Stimulated activated CD8-positive, alpha-beta memory T cell treated with anti-CD3 and anti-CD28 coated beads, Interleukin-12 subunit alpha, Interleukin-12 subunit beta, amount 100 ng/mL, for 24 hours (primary cell): ENCODE results near the gene STK25.
"Not testable (repeated sequence)": the region's sequence is repeated elsewhere in the genome, so short reads cannot be mapped to it uniquely, and the experiment has no call there.

Experiments
- DNase-seq: peaks from one replicate; pipeline ENCODE4 v3.0.0-alpha.2; 2020; ENCODE audit errors: extremely low read depth

STK25 gene

DNA sequence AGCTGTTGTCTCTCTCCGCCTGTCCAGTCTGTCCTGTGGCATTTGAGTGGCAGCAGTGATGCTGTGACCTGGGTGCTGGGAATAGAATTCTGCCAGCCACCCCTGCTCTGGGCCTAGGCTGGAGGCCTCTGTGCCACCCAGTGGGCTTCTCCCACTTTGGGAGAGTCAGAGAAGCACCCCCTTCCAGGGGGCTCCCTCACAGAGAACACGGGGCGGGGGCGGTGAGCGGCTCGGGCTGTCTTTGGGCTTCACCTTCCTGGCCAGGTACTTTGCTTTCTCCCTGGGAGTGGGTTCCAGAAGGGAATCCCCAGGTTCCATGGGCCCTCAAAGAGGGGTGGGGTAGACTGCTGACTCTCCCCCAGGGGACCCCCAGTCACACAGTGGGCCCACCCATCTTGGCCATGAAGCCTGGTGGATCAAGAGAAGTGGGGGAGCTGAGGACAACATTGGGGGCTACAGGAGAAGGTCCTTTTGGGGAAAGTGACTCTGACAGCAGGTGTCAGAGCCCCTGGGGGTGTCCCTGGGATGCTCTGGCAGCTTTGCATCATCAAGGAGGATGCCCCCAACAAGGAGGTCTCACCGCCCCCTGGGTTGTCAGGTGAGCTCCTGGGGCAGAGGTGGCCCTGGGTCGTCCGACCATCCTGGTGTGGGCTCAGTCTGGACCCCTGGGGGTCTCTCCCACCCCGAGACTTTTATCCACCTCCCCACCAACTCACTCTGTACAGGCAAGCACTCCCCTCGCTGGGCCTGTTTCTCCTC lies 31.4 kb upstream of the STK25 start:
- no peak for DNase-seq

DNA sequence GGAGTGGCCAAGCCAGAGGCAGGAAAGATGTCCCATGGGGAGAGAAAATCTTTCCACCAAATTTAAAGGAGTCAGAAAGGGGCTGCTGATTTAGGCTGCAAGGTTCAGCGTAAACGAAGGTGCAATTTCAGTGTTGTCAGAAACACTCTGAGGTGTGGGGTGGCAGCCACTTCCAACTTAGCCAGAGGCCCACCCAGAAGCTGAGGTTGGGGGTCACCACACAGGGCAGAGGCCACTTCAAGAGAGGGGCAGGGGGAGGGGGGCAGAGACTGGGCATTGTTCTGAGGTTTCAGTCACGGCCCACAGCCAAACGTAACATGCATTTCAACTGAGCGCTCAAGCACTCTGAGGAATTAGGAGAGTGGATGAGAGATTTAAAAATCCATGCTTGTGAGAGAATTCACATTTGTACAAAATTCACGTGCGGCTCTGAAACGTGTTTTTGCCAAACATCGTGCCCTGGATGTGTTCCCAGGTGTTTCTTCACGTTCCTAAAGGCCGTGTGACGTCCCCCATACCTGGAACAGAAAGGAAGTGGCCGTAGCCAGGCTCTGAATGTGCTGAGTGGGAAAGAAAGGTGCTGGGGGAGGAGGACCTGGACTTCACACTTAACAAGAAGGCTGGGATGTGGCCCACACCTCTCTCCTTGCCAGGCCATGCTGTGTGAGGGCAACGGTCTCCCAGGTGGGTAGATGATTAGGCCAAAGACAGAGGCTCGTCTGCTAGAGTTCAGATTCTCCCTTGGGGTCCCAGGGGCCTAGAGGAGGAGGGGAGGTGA lies 30.6 kb upstream of the STK25 start:
- DNase-seq = no peak

DNA sequence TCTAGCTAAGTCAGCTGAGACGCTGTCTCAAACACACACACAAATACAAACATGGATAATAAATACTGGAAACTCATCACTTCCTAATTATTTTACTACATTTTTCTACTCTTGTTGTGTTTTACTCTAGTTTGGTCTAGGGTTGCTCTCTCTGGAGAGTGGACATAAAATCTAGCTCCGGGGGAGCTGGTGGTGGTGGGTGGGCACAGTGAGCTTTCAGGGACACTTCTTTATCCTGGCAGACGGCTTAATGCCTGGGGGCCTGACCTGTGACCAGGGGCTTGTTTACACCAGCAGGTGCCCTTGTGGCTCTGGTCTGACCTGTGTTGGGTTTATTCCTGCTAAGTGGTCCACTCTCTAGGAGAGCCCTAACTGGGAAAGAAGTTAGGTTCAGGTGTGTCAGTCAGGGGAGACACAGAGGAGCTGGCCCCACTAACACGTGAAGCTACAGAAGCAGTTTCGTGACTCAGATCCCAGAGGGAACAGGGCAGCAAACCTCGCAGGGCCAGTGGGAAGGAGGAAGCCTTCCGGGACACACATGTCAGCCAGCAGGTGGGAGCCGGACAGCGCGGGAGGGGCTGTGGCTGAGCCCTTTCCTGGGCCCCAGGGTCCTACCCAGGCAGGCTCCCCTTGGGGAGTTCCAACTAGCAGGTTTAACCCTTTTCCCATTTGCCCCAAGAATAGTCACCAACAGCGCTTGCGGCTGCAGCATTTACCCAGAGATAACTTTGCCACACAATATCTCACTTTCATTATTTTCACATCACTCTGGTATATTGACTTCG lies 27.7 kb upstream of the STK25 start:
- no peak for DNase-seq

DNA sequence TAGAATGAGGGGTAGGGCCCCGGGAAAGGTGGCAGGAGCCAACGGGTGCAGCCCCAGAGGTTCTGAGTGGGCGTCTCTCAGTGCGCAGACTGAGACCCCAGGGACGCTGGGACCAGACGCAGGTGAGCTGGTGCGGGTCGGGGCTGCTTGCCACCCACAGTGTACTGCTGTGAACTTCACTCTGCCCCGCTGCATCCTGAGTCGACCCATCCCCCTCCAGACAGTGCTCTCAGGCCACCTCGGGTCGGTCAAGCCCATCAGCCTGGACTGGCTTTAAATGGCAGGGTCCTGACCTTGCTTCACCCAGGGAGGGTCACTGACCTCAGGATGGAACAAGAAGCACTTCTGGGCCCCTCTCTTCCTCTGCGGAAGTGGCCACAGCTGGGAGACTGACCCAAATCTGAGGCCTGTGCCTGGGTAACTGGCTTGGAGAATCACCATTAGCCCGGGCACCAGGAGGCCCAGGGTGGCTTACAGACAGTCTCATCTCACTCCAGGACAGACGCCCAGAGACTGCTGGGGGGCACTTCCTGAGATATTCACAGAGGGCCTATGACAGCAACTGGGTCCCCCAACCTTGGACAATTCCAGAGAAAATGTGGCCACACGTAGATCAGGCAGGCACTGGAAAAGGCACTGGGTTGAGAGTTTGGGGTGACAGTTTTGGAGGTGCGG lies 26.5 kb upstream of the STK25 start:
- no peak for DNase-seq

DNA sequence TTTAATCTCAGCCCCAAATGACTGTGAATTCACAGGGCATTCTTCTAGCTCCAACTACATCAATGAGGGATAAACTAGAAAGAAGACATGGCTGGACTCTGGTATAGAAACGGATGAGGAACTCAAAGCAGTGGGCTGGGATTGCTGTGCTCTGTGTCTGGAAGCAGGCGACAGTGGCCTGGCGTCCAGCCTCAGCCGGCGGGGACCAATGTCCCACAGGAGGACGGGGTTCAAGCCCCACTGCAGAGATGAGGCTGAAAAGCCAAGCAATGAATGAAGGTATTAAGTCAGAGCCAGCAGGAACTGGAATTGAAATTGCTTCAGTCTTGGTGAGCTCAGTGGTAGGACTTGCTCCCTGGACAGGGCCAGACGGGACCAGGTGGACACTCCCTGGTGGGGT lies 25.9 kb upstream of the STK25 start:
- DNase-seq = no peak

DNA sequence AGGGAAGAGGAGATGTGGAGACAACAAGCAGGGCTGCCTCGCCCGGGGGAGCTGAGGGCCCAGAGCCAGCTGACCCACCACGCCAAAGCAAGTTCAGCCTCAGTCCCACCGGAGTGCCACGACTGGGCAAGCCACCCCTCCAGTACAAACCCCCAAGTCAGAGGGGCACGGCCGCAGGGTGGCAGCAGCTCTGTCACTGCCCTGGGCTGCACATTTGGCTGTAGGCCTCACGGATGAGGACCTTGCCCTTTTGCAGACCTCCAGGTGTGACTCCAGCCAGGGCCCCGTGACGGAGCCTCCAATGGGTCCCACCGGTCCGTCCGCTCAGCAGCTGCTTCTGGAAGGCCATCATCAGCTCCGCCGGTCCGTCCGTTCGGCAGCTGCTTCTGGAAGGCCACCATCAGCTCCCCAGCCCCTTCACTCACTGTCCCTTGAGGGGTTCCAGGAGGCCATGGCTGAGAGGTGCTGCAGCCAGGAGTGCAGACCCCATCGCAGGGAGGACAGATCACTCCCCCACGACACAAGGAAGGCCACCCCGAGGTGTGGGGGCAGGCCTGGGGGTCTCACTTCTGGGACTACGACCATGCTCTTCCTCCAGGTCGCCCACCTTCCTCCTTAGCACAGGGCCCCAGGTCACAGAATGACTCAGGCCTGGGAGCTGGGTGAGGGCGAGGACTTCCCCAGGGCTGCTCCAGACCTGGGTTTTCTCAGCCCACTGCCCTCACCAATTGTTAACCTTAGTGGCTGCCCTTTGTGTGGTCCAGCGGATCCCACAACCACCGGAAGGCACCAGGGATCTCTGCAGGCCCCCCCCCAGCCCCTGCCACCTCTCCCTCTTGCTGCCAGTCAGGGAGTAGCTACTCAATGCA lies 24.6 kb upstream of the STK25 start:
- no peak for DNase-seq

DNA sequence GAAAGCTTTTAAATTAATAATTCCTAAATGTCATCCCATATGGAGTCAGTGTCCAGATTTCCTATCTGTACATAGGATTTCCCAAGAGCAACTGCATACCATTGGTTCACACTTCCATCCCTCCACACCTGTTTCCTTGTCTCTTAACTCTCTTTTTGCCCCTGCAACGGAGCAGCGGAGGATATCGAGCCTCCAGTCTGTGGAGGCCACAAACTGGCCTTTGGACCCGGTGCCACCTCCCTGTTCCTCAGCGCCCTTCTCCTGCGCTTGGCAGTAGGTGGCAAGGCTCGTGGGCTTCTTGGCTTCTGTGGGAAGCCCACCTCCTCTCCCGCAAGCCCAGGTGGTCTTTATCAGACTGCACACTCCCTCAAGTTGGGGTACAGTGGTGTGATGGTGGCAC lies 23.8 kb upstream of the STK25 start:
- DNase-seq = no peak

DNA sequence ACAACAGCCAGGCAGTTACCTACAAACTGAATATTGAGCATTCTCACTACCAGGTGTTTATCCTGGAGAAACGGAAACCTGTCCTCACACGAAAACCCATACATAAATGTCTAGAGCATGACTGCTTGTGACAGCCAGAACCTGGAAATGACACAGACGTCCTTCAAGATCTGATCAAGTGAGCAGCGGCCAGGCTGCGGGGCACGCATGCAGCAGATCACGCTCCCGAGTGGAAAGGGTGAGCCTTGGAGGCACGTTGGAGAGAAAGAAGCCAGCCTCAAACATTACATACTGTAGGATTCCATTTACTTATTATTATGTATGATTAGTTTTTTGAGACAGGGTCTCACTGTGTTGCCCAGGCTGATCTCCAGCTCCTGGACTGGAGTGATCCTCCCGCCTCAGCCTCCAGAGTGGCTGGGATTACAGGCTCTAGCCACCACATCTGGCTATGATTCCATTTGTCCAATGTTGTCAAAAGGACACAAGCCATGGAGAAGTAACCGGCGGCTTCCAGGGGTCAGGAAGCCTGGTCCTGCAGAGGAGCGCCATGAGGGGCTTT lies 22.9 kb upstream of the STK25 start:
- no peak for DNase-seq

DNA sequence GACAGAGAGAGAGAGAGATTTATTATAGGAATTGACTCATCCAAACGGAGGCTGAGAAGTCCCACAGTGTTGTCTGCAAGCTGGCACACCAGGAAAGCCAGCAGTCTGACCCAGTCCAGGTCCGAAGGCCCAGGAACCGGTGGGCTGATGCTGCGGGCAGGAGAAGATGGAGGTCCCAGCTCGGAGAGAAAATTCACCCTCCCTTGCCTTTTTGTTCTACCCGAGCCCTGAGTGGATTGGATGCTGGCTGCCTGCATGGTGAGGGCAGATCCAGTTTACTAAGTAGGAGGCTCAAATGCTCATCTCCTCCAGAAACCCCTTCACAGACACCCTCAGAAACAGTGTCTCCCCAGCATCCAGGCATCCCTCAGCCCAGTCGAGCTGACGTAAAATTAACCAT lies 22.2 kb upstream of the STK25 start:
- no peak for DNase-seq

DNA sequence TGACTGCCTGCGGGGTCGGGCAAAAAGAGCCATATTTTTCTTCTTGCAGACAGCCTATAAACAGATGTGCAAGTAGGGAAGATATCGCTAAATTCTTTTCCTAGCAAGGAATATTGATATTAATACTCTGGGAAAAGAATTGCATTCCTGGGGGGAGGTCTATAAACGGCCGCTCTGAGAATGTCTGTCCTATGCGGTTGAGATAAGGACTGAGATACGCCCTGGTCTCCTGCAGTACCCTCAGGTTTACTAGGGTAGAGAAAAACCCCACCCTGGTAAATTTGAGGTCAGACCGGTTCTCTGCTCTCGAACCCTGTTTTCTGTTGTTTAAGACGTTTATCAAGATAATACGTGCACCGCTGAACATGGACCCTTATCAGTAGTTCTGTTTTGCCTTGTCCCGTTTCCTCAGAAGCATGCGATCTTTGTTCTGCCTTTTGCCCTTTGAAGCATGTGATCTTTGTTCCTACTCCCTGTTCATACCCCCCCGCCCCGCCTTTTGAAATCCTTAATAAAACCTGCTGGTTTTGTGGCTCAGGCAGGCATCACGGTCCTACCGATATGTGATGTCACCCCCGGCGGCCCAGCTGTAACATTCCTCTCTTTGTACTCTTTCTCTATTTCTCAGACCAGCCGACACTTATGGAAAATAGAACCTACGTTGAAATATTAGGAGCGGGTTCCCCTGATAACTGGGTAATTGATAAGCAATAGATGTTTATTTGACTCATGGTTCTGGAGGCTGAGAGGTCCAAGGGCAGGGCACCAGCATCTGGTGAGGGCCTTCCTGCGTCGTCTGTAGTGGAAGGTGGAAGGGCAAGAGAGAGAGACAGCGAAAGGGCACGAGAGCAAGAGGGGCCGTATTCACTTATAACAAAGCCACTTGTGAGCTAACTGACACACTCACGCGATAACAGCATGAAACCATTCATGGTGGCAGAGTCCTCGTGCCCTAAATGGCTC lies 17.7 kb upstream of the STK25 start:
- DNase-seq = not testable (repeated sequence)

DNA sequence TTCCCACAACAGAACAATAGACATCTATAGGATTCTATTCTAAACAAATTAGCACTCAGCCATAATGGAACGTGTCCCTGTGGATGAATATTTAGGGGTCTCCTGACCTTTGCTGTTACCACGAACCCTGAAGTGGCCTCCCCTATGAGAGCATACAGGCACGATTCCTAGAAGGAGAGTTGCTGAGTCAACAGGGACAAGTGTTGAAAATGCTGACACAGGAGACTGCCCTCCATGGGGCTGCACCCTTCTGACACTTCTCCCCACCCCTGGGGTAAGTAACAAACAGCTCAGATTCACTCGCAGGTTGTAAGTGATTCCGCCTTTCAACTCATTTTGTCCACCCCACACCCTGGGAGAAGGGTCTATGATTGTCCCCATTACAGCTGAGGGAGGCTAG lies 14.1 kb upstream of the STK25 start:
- DNase-seq = no peak

DNA sequence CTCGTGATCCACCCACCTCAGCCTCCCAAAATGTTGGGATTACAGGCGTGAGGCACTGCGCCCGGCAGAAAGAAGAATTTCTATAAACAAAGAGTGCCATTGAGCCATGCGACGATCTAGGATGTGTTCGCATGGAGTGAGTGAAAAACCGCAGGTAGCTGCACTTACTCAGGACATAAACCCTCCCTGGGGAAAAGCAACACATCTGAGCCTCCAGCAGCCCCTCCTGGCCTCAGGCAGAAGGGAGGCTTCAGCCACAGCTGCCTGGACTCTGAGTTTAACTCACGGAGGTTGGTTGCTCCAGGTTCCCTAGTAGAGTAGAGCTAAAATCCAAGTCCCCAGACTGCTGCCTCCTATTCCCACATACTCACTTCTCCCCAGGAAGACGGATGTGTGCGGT lies 11.3 kb upstream of the STK25 start:
- no peak for DNase-seq

DNA sequence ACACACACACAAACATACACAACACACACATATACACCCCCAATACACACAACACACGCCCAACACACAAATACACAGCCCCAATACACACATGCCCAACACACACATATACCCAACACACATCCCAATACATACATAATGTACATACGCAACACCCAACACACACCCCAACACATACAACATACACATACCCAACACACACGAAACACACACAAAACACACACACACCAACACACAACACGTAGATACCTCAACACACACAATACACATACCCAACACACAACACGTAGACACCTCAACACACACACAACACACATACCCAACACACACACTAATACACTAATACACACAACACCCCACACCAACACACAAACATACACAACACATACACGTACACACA lies 8.9 kb upstream of the STK25 start:
- no peak for DNase-seq

DNA sequence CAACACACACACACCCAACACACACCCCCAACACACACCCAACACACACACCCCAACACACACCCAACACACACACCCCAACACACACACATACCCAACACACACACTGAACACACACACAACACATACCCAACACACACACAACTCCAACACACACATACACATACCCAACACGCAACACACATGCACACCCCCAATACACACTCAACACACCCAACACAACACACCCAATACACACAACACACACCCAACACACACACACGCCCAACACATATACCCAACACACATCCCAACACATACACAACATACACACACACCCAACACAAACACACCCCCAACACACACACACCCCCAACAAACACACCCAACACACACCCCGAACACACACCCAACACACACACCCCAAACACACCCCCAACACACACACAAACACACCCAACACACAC lies 8.2 kb upstream of the STK25 start:
- no peak for DNase-seq

DNA sequence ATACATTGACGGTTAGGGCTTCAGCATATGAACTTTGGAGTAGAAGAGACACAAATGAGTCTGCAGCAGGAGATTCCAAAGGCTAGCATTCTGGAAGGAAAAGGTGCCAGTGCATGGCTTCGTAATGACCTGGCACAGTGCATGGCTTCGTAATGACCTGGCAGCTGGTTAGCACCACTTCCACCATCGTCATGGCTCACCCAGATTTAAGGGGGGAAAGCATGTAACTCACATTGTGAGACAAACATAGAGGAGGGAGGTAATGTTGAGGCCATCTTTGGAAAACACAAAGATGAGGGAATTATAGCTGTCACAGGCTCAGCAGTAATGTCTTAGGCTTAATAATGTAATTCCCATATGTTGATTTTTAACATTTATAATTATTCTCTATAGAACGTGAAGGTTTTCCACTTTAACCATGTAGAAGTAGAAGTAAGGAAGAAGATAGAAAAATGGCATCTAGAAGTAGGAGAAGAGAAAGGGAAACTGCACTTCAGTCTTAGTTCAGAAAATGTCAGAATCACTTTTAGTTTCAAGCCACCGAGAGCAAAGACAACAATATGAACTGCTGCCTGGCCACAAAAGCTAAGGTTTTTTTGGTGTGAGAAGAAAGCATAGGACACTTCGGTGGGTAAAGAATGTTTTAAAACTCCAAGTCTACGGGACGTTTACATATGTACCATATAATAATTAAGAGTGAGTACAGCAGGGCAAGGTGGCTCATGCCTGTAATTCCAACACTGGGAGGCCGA lies 6.8 kb upstream of the STK25 start:
- DNase-seq = no peak

DNA sequence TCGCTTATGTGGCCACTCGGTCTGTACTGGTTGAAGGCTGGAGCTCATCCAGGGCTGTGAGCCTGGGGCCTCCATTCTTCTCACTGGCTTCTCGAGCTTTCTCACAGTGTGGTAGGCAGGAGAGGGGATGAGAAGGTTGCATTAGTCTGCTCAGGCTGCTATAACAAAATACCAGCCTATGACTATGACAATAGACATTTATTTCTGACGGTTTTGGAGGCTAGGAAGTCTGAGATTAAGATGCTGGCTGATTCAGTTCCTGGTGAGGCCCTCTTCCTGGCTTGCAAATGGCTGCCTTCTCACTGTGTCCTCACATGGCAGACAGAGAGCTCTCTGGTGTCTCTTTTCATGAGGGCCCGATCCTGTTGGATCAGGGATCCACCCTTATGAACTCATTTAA lies 6.2 kb upstream of the STK25 start:
- no peak for DNase-seq

DNA sequence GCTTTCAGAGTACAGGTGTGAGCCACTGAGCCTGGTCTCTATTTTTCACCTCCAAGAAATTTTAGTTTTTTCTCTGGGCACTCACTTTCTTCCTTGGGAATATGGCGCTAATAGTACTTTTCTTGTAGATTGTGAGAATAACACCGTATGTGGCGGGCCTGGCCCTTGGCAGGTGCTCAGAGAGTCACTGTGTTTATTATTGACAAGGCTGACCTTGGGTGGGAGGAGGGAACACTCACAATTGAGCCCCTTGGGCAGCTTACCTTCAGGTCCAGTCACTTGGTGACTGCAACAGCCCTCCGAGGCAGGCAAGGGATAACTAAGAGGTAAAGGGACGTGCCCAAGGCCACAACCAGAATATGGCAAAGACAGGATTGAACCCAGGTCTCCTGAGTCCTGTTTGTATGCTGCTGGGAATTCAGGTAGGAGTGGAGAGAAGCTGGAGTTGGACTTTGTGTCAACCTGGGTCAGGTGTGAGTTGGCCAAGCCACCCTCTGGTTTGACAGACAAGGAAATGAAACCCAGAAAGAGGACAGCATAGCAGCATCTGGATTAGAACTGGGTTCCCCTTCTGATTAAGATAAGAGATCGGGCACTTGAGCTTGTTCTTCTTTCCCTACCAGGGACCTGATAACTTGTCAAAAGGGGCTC lies 2.8 kb upstream of the STK25 start:
- no peak for DNase-seq

DNA sequence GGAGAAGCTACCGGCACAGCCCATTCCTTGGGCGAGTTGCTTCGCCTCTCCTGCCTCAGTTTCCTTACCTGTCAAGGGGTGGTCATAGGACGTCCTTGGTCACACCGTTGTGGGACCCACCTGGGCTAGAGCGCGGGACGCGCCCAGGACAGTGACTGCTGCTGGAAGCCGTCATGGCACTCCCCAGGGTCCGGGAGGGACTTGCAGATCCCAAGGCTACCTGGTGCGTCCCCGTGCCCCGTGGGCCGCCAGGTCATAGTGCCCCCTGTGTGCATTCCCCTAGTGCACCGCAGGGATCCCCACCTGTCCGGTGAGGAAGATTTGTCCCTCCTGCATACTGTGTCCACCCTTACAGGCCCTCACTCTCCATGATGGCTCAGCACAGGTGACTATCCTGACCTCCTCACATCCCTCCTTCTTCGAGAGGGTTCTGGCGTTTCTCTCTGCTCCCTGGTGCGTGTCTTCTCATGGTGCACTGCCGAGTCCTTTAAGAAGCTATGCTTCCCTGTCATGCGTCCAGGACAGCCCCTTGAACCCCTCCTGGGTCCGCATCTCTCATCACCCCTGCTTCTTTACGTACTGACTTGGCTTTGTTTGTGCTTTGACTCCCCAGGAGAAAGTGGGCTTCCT lies 886 bp upstream of the STK25 start:
- no peak for DNase-seq
